CD4-positive, alpha-beta T cell treated with Interleukin-6 at 100 ng/mL for 8 hours (primary cell): ENCODE data around the gene GTF2I.
"Not testable (repeated sequence)": the region's sequence is repeated elsewhere in the genome, so short reads cannot be mapped to it uniquely, and the experiment has no call there.

Experiments used
- DNase-seq: peaks from one replicate; pipeline ENCODE4 v3.0.0-alpha.2; 2020; ENCODE audit warnings: mixed read lengths, low spot score

GTF2I gene

DNA sequence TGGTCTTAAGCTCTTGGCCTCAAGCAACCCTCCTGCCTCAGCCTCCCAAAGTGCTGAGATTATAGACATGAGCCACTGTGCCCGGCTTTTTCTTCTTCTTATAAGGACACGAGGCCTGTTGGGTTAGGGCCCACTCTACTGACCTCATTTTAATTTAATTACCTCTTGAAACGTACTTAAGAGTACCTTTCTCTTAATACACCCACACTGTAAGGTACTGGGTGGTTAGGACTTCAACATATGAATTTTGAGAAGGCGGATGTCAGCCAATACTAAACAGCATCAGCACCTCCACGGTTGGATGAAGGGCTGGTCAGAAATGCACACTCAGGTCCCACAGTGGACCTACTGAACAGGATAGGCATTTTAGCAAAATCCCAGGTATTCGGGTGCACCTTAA, 124.2 kb downstream of the GTF2I start:
- not testable (repeated sequence) for DNase-seq

- DNase-seq: not testable (repeated sequence)
Observed at GRCh38 chr7:74783595-74783994, 126.1 kb downstream of the GTF2I start.

GRCh38 chr7:74788369-74789150, 131.0 kb downstream of the GTF2I start:
- DNase-seq: peak; percentile 93

- DNase-seq: not testable (repeated sequence)
Observed at GRCh38 chr7:74789200-74789736, 131.8 kb downstream of the GTF2I start.

GRCh38 chr7:74797848-74798622, 140.5 kb downstream of the GTF2I start:
- DNase-seq: not testable (repeated sequence)

DNA sequence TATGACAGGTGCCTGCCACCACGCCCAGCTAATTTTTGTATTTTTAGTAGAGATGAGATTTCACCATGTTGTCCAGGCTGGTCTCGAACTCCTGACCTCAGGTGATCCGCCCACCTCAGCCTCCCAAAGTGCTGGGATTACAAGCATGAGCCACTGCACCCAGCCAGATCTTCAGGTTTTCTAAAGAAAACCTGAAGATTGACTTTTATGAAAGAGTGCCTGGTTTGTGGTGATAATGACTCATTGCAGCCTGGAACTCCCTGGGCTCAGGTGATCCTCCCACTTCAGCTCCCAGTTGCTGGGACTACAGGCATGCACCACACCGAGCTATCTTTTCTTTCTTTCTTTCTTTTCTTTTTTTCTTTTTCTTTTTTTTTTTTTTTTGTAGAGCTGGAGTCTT, 141.1 kb downstream of the GTF2I start:
- not testable (repeated sequence) for DNase-seq
